Peyer's patch (tissue), 4 donors: ENCODE results near the gene TMEM86B. TPM values are rescaled to one million over a fixed set of nuclear protein-coding genes. Genes with fewer than 3 reads are reported as not detected.

Source experiments
- DNase-seq, 3 donors: peaks; one replicate each; pipeline ENCODE4 v3.0.0-alpha.2; 2017 to 2019
- H3K27ac ChIP-seq, 4 donors: fragments of 200-600 bp; sonication (generic); one replicate each; pipeline ENCODE4 v1.5.1; 2016 to 2019
- H3K27me3 ChIP-seq, 2 donors: fragments of 200-600 bp; sonication (generic); one replicate each; pipeline ENCODE4 v1.5.1; 2019
- H3K36me3 ChIP-seq, 3 donors: fragments of 200-600 bp; sonication (generic); one replicate each; pipeline ENCODE4 v1.5.1; 2016 to 2019
- H3K4me1 ChIP-seq, 4 donors: fragments of 200-600 bp; sonication (generic); one replicate each; pipeline ENCODE4 v1.5.1; 2016 to 2019
- H3K4me3 ChIP-seq, 4 donors: fragments of 200-600 bp; sonication (generic); 1 replicate in 3 of 4; 2 replicates in 1 of 4; pipeline ENCODE4 v1.5.1; 2016 to 2019; ENCODE audit warnings: mild to moderate bottlenecking in 1 of 4
- H3K9me3 ChIP-seq, 4 donors: fragments of 200-600 bp; sonication (generic); one replicate each; pipeline ENCODE4 v1.5.1; 2016 to 2019; ENCODE audit warnings: mild to moderate bottlenecking in 1 of 4
- CTCF ChIP-seq, 6 experiments: fragments of 450-650 bp in 4 of 6; fragments of 200-600 bp in 2 of 6; sonication (generic) in 1 of 6; IDR thresholded peaks; one replicate each; pipeline ENCODE4 v1.5.1; 2017 to 2019; ENCODE audit warnings: antibody characterized with exemption in 6 of 6, mild to moderate bottlenecking in 3 of 6, moderate library complexity in 1 of 6
- POLR2A ChIP-seq, 2 donors: fragments of 450-650 bp; IDR thresholded peaks; one replicate each; pipeline ENCODE4 v1.5.1; 2017; ENCODE audit warnings: antibody characterized with exemption in 2 of 2, mild to moderate bottlenecking in 2 of 2, moderate library complexity in 2 of 2
- total RNA-seq, 4 donors: library from RNA; depleted of rRNA; stranded (reverse); fragments of >200 nt; gene quantifications; one replicate each; pipeline ENCODE4 v1.1.0, GENCODE V29; 2016

The TMEM86B gene
- total RNA-seq, 4 donors from 2014 or later, result 9.1 to 39.8 (median 15.1) TPM

GRCh38 chr19:55248166-55248675, 19.7 kb upstream of the TMEM86B start:
- H3K27ac ChIP-seq, result peak overlapping the region in 2 of 4 donors; percentile 33 to 52
- peaks cover 0 to 49% (median 34%) of the 10 kb centered on the region in 4 donors for H3K4me1 ChIP-seq
- no peak for DNase-seq
- no peak overlapping the region for H3K4me3 ChIP-seq
- H3K9me3 ChIP-seq, result no peaks in the 10 kb centered on the region
- H3K27me3 ChIP-seq, result no peaks in the 10 kb centered on the region
- peaks cover 0 to 58% (median 0%) of the 10 kb centered on the region in 3 donors for H3K36me3 ChIP-seq
- TF ChIP-seq POLR2A (IDR thresholded peaks at IDR 0.05) (no peak), CTCF (IDR thresholded peaks at IDR 0.05) (no peak)

- Histone ChIP-seq H3K9me3 (no peaks in the 10 kb centered on the region), H3K4me3 (no peak overlapping the region), H3K36me3 (peaks cover 0 to 62% (median 0%) of the 10 kb centered on the region in 3 donors), H3K27ac (peak overlapping the region in 2 of 4 donors; percentile 33 to 52), H3K27me3 (no peaks in the 10 kb centered on the region), H3K4me1 (peaks cover 0 to 44% (median 29%) of the 10 kb centered on the region in 4 donors)
- TF ChIP-seq POLR2A (IDR thresholded peaks at IDR 0.05) (no peak), CTCF (IDR thresholded peaks at IDR 0.05) (peak in 2 of 6 experiments; percentile 4 to 13)
- peak in 2 of 3 donors; percentile 50 to 76 for DNase-seq
Measured at GRCh38 chr19:55247621-55248099, 19.1 kb upstream of the TMEM86B start.

GRCh38 chr19:55246462-55247451, 18.2 kb upstream of the TMEM86B start:
- H3K27me3 ChIP-seq, result no peaks in the 10 kb centered on the region
- no peak for TF ChIP-seq POLR2A (IDR thresholded peaks at IDR 0.05)
- TF ChIP-seq CTCF (IDR thresholded peaks at IDR 0.05), result no peak
- H3K27ac ChIP-seq, result no peak overlapping the region
- H3K4me1 ChIP-seq, result peaks cover 0 to 36% (median 20%) of the 10 kb centered on the region in 4 donors
- H3K4me3 ChIP-seq, result no peak overlapping the region
- DNase-seq, result no peak
- H3K36me3 ChIP-seq, result peaks cover 0 to 69% (median 0%) of the 10 kb centered on the region in 3 donors
- H3K9me3 ChIP-seq, result no peaks in the 10 kb centered on the region

- no peak overlapping the region for H3K27ac ChIP-seq
- H3K36me3 ChIP-seq, result peaks cover 0 to 71% (median 0%) of the 10 kb centered on the region in 3 donors
- H3K4me1 ChIP-seq, result peaks cover 0 to 26% (median 8%) of the 10 kb centered on the region in 4 donors
- DNase-seq, result peak in 1 of 3 donors; percentile 39
- TF ChIP-seq CTCF (IDR thresholded peaks at IDR 0.05) (no peak), POLR2A (IDR thresholded peaks at IDR 0.05) (no peak)
- no peaks in the 10 kb centered on the region for H3K27me3 ChIP-seq
- no peak overlapping the region for H3K4me3 ChIP-seq
- no peaks in the 10 kb centered on the region for H3K9me3 ChIP-seq
Measured at GRCh38 chr19:55245236-55245904, 16.8 kb upstream of the TMEM86B start.

- Histone ChIP-seq H3K9me3 (no peaks in the 10 kb centered on the region), H3K27ac (no peak overlapping the region), H3K4me3 (no peak overlapping the region), H3K4me1 (peaks cover 0 to 23% (median 7%) of the 10 kb centered on the region in 4 donors), H3K27me3 (no peaks in the 10 kb centered on the region), H3K36me3 (peaks cover 0 to 82% (median 0%) of the 10 kb centered on the region in 3 donors)
- TF ChIP-seq CTCF (IDR thresholded peaks at IDR 0.05) (no peak), POLR2A (IDR thresholded peaks at IDR 0.05) (no peak)
- peak in 1 of 3 donors; percentile 20 for DNase-seq
Measured at GRCh38 chr19:55244004-55244680, 15.6 kb upstream of the TMEM86B start.
